GM23248 (cell line): ENCODE results near the gene JSRP1. TPM values are rescaled to one million over a fixed set of nuclear protein-coding genes. Genes with fewer than 3 reads are reported as not detected.
A peak's percentile ranks its signal among the peaks of the same experiment; 100 is the strongest.

ENCODE experiments used
- DNase-seq: peaks from one replicate; pipeline ENCODE4 v3.0.0-alpha.2; 2015
- H2AFZ ChIP-seq: fragments of 200-600 bp; sonication (generic); 2 replicates; pipeline ENCODE4 v1.6.1; 2016; ENCODE audit warnings: antibody characterized with exemption
- H3F3A ChIP-seq: fragments of 200-600 bp; sonication (generic); 2 replicates; pipeline ENCODE4 v1.6.1; 2016; ENCODE audit warnings: mild to moderate bottlenecking, antibody characterized with exemption, mixed run types; ENCODE audit not compliant: insufficient read depth
- H3K27ac ChIP-seq: fragments of 200-600 bp; sonication (generic); 2 replicates; pipeline ENCODE4 v1.5.1; 2016; ENCODE audit warnings: mild to moderate bottlenecking
- H3K27me3 ChIP-seq: fragments of 200-600 bp; sonication (generic); replicated peaks from 2 replicates; pipeline ENCODE4 v1.6.1; 2016; ENCODE audit warnings: mild to moderate bottlenecking; ENCODE audit not compliant: insufficient read depth
- H3K36me3 ChIP-seq: fragments of 200-600 bp; sonication (generic); 2 replicates; pipeline ENCODE4 v1.6.1; 2016; ENCODE audit warnings: low read depth, mild to moderate bottlenecking
- H3K4me1 ChIP-seq: fragments of 200-600 bp; sonication (generic); 2 replicates; pipeline ENCODE4 v1.6.1; 2016; ENCODE audit warnings: mild to moderate bottlenecking; ENCODE audit not compliant: insufficient read depth
- H3K4me2 ChIP-seq: fragments of 200-600 bp; sonication (generic); one replicate; pipeline ENCODE4 v1.6.1; 2016; ENCODE audit warnings: mild to moderate bottlenecking; ENCODE audit not compliant: unreplicated experiment
- H3K4me3 ChIP-seq: fragments of 200-600 bp; sonication (generic); 2 replicates; pipeline ENCODE4 v1.5.1; 2016; ENCODE audit warnings: mild to moderate bottlenecking
- H3K79me2 ChIP-seq: fragments of 200-600 bp; sonication (generic); 2 replicates; pipeline ENCODE4 v1.6.1; 2016; ENCODE audit warnings: mild to moderate bottlenecking; ENCODE audit not compliant: insufficient read depth
- H3K9ac ChIP-seq: fragments of 200-600 bp; sonication (generic); 2 replicates; pipeline ENCODE4 v1.6.1; 2016; ENCODE audit warnings: mild to moderate bottlenecking
- H3K9me2 ChIP-seq: fragments of 200-600 bp; sonication (generic); 2 replicates; pipeline ENCODE4 v1.6.1; 2016; ENCODE audit warnings: mixed run types, mild to moderate bottlenecking, moderate library complexity; ENCODE audit not compliant: insufficient read depth
- H3K9me3 ChIP-seq: fragments of 200-600 bp; sonication (generic); one replicate; pipeline ENCODE4 v1.6.1; 2017; ENCODE audit warnings: low read depth
- H4K20me1 ChIP-seq: fragments of 200-600 bp; sonication (generic); 2 replicates; pipeline ENCODE4 v1.6.0; 2016; ENCODE audit not compliant: insufficient read depth
- EZH2 ChIP-seq: fragments of 200-600 bp; sonication (generic); IDR thresholded peaks from 2 replicates; pipeline ENCODE4 v1.6.1; 2018; ENCODE audit warnings: antibody characterized with exemption, mild to moderate bottlenecking; ENCODE audit not compliant: insufficient read depth, poor library complexity, severe bottlenecking
- EZH2phosphoT487 ChIP-seq: fragments of 200-600 bp; sonication (generic); IDR thresholded peaks from 2 replicates; pipeline ENCODE4 v1.6.1; 2018; ENCODE audit warnings: antibody characterized with exemption, moderate library complexity, mild to moderate bottlenecking, low read depth; ENCODE audit not compliant: insufficient read depth
- WGBS, 2 experiments: methylation state at CpG; one replicate each; pipeline ENCODE4 v1.1.6; 2015 to 2017; ENCODE audit warnings: low lambda C conversion rate in 2 of 2, low coverage in 1 of 2; ENCODE audit errors: missing lambda C conversion rate in 2 of 2; 5-methylcytosine and 5-hydroxymethylcytosine counted together
- in situ Hi-C: fragments of 300-500 bp; cut with MboI; formaldehyde crosslinking; loops from 2 replicates; pipeline ENCODE4 v1.15.0; 2020
- polyA plus RNA-seq: library from polyadenylated mRNA; unstranded; fragments of >200 nt; fragmentation: Nextera tagmentation; extraction: Ambion mirVana; gene quantifications from 2 replicates; pipeline ENCODE4 v1.2.1, GENCODE V29; 2016
- total RNA-seq: library from RNA; depleted of rRNA; stranded (reverse); fragments of >200 nt; shearing (Covaris generic); gene quantifications from 2 replicates; pipeline ENCODE4 v1.2.3, GENCODE V29; 2014; rRNA removed

The JSRP1 gene
- total RNA-seq (not detected in 2 replicates), polyA plus RNA-seq (0.41 TPM in 1 of 2 replicates, not detected in the other)

- no peak for DNase-seq
- Histone ChIP-seq H3K9ac (no peak within 1 kb of the TSS), H3K36me3 (no peaks in the 10 kb centered on the region), H3K27ac (no peak within 1 kb of the TSS), H3K4me2 (no peak within 1 kb of the TSS), H4K20me1 (no peaks in the 10 kb centered on the region), H3K9me3 (no peaks in the 10 kb centered on the region), H3K79me2 (no peaks in the 10 kb centered on the region), H2AFZ (no peak within 1 kb of the TSS), H3K9me2 (no peaks in the 10 kb centered on the region), H3K4me1 (0 out of 2 replicates have a peak, but pooled peaks cover 3% of the 10 kb centered on the region), H3K4me3 (no peak within 1 kb of the TSS), H3K27me3 (peaks cover 18% of the 10 kb centered on the region), H3F3A (no peaks in the 10 kb centered on the region)
- 77 to 78% methylated on average over 24 of the region's 24 CpGs for WGBS, 2 experiments
- TF ChIP-seq EZH2, result no peak
- TF ChIP-seq EZH2phosphoT487, result no peak
- in situ Hi-C loops, result no loop called here
Measured at GRCh38 chr19:2255982-2256685, at the start of gene JSRP1. Gene JSRP1, minus strand, starts transcription at chr19:2256417. Its CDS starts 1,103 bp downstream, at chr19:2255314.

GRCh38 chr19:2305452-2306280 is 49.4 kb upstream of the JSRP1 start:
- no peaks in the 10 kb centered on the region for H3K36me3 ChIP-seq
- H3K27me3 ChIP-seq, result peaks cover 24% of the 10 kb centered on the region
- in situ Hi-C loops, result no loop called here
- WGBS, 2 experiments, result 72 to 74% methylated on average over 19 of the region's 19 CpGs
- TF ChIP-seq EZH2phosphoT487 (no peak), EZH2 (no peak)
- no peak overlapping the region for H3K9ac ChIP-seq
- no peaks in the 10 kb centered on the region for H3K9me2 ChIP-seq
- H3F3A ChIP-seq, result no peaks in the 10 kb centered on the region
- no peaks in the 10 kb centered on the region for H3K79me2 ChIP-seq
- no peak overlapping the region for H3K4me2 ChIP-seq
- H3K4me1 ChIP-seq, result no peaks in the 10 kb centered on the region; the same call in 1 of the 2 replicates
- no peak overlapping the region for H3K27ac ChIP-seq
- H3K9me3 ChIP-seq, result no peaks in the 10 kb centered on the region
- no peak overlapping the region for H2AFZ ChIP-seq
- H3K4me3 ChIP-seq, result no peak overlapping the region
- no peak for DNase-seq
- H4K20me1 ChIP-seq, result no peaks in the 10 kb centered on the region

- H4K20me1 ChIP-seq, result no peaks in the 10 kb centered on the region
- WGBS, 2 experiments, result 76 to 78% methylated on average over 18 to 26 of the region's 26 CpGs
- no peaks in the 10 kb centered on the region for H3K36me3 ChIP-seq
- no peaks in the 10 kb centered on the region for H3K4me1 ChIP-seq
- no peak overlapping the region for H3K4me2 ChIP-seq
- no peaks in the 10 kb centered on the region for H3F3A ChIP-seq
- H3K9me3 ChIP-seq, result no peaks in the 10 kb centered on the region
- no peaks in the 10 kb centered on the region for H3K9me2 ChIP-seq
- H3K79me2 ChIP-seq, result no peaks in the 10 kb centered on the region
- H3K27ac ChIP-seq, result no peak overlapping the region
- H2AFZ ChIP-seq, result no peak overlapping the region
- no peak overlapping the region for H3K4me3 ChIP-seq
- no peak overlapping the region for H3K9ac ChIP-seq
- no peak for DNase-seq
- in situ Hi-C loops, result no loop called here
- H3K27me3 ChIP-seq, result peaks cover 21% of the 10 kb centered on the region
- TF ChIP-seq EZH2 (no peak), EZH2phosphoT487 (no peak)
Measured at GRCh38 chr19:2303211-2303798, 47.1 kb upstream of the JSRP1 start.

GRCh38 chr19:2302319-2303210 is 46.3 kb upstream of the JSRP1 start:
- H3K27me3 ChIP-seq, result peaks cover 17% of the 10 kb centered on the region
- no peak overlapping the region for H3K27ac ChIP-seq
- H3K9me2 ChIP-seq, result no peaks in the 10 kb centered on the region
- H3F3A ChIP-seq, result no peaks in the 10 kb centered on the region
- DNase-seq, result peak; percentile 70
- TF ChIP-seq EZH2phosphoT487, result no peak
- TF ChIP-seq EZH2, result no peak
- H3K4me1 ChIP-seq, result no peaks in the 10 kb centered on the region
- 17 to 20% methylated on average over 53 to 62 of the region's 62 CpGs for WGBS, 2 experiments
- no peaks in the 10 kb centered on the region for H3K9me3 ChIP-seq
- H4K20me1 ChIP-seq, result no peaks in the 10 kb centered on the region
- no peak overlapping the region for H3K4me3 ChIP-seq
- no peak overlapping the region for H3K9ac ChIP-seq
- H3K36me3 ChIP-seq, result no peaks in the 10 kb centered on the region
- in situ Hi-C loops, result no loop called here
- H3K79me2 ChIP-seq, result no peaks in the 10 kb centered on the region
- H3K4me2 ChIP-seq, result peak overlapping the region; percentile 16
- H2AFZ ChIP-seq, result no peak overlapping the region
